ENCODE measurements around the gene ATP8B1. TPM values are rescaled to one million over a fixed set of nuclear protein-coding genes. Genes with fewer than 3 reads are reported as not detected.

ATP8B1 gene
- total RNA-seq, 1 donor from 2014 or later = 14.4 TPM

- no peak for DNase-seq (ENCODE audit: low read depth)
- H3K4me3 ChIP-seq (ENCODE audit: low read depth, low read length) = no peak overlapping the region
- no peak for TF ChIP-seq CTCF (conservative IDR thresholded peaks at IDR 0.05; ENCODE audit: low read depth, low read length)
These were observed 93.8 kb downstream of the ATP8B1 start for GRCh38 chr18:57709335-57709734.

GRCh38 chr18:57708288-57708687 is 94.8 kb downstream of the ATP8B1 start:
- no peak for DNase-seq (ENCODE audit: low read depth)
- H3K4me3 ChIP-seq (ENCODE audit: low read depth, low read length) = no peak overlapping the region
- no peak for TF ChIP-seq CTCF (conservative IDR thresholded peaks at IDR 0.05; ENCODE audit: low read depth, low read length)

GRCh38 chr18:57705832-57706595 is 97.1 kb downstream of the ATP8B1 start:
- TF ChIP-seq CTCF (conservative IDR thresholded peaks at IDR 0.05; ENCODE audit: low read depth, low read length) = no peak
- no peak overlapping the region for H3K4me3 ChIP-seq (ENCODE audit: low read depth, low read length)
- DNase-seq (ENCODE audit: low read depth) = no peak

- no peak for TF ChIP-seq CTCF (conservative IDR thresholded peaks at IDR 0.05; ENCODE audit: low read depth, low read length)
- DNase-seq (ENCODE audit: low read depth) = no peak
- H3K4me3 ChIP-seq (ENCODE audit: low read depth, low read length) = no peak overlapping the region
These were observed 98.1 kb downstream of the ATP8B1 start for GRCh38 chr18:57705011-57705410.

GRCh38 chr18:57698571-57699276 is 104.4 kb downstream of the ATP8B1 start:
- TF ChIP-seq CTCF (conservative IDR thresholded peaks at IDR 0.05; ENCODE audit: low read depth, low read length) = no peak
- DNase-seq (ENCODE audit: low read depth) = no peak
- H3K4me3 ChIP-seq (ENCODE audit: low read depth, low read length) = no peak overlapping the region

- TF ChIP-seq CTCF (conservative IDR thresholded peaks at IDR 0.05; ENCODE audit: low read depth, low read length) = no peak
- no peak overlapping the region for H3K4me3 ChIP-seq (ENCODE audit: low read depth, low read length)
- no peak for DNase-seq (ENCODE audit: low read depth)
These were observed 105.7 kb downstream of the ATP8B1 start for GRCh38 chr18:57697426-57697825.

All from epithelial cell of proximal tubule (primary cell).